Naive thymus-derived CD4-positive, alpha-beta T cell (primary cell): ENCODE measurements around the gene SYN1. TPM values are rescaled to one million over a fixed set of nuclear protein-coding genes. Genes with fewer than 3 reads are reported as not detected.

Experiments used
- ATAC-seq: fragments of 150-1000 bp; cut with Tn5 transposase; 2 replicates; pipeline ENCODE4 v1.10.0; 2021; ENCODE audit warnings: mild to moderate bottlenecking, moderate library complexity
- CTCF ChIA-PET: fragments of 350-600 bp; sonication (Branson Sonifier 250); formaldehyde crosslinking; loops from one replicate; lab custom pipeline; 2021; ENCODE audit warnings: antibody characterized with exemption; lab: Charles Lee
- POLR2A ChIA-PET: fragments of 350-600 bp; sonication (Branson Sonifier 250); formaldehyde crosslinking; loops from one replicate; lab custom pipeline; 2021; ENCODE audit warnings: antibody characterized with exemption, inconsistent platforms; lab: Charles Lee
- DNase-seq, 9 donors: peaks; one replicate each; pipeline versions ENCODE4 v3.0.0 to v3.0.0-alpha.2; 2020 to 2022; ENCODE audit warnings: mixed read lengths in 1 of 9
- H3K27ac ChIP-seq: one replicate; pipeline ENCODE4 v1.7.0; 2013; ENCODE audit warnings: mild to moderate bottlenecking, low read depth, low read length, moderate library complexity
- H3K27me3 ChIP-seq, 2 donors: one replicate each; pipeline ENCODE4 v1.7.0; 2013; ENCODE audit warnings: low read length in 2 of 2, mild to moderate bottlenecking in 2 of 2, moderate library complexity in 2 of 2; ENCODE audit not compliant: control insufficient read depth in 2 of 2, insufficient read depth in 2 of 2
- H3K36me3 ChIP-seq, 3 experiments: 1 replicate in 2 of 3; 2 replicates in 1 of 3; pipeline ENCODE4 v1.7.0; 2013; ENCODE audit warnings: low read length in 3 of 3, mild to moderate bottlenecking in 3 of 3, moderate library complexity in 1 of 3; ENCODE audit not compliant: insufficient read depth in 3 of 3, control insufficient read depth in 2 of 3
- H3K4me1 ChIP-seq, 2 donors: one replicate each; pipeline ENCODE4 v1.7.0; 2013; ENCODE audit warnings: low read length in 2 of 2, mild to moderate bottlenecking in 2 of 2, moderate library complexity in 1 of 2; ENCODE audit not compliant: control insufficient read depth in 2 of 2, insufficient read depth in 2 of 2
- H3K4me3 ChIP-seq: 2 replicates; pipeline ENCODE4 v1.7.0; 2013; ENCODE audit warnings: mild to moderate bottlenecking, low read length
- H3K9me3 ChIP-seq, 3 experiments: 1 replicate in 2 of 3; 2 replicates in 1 of 3; pipeline ENCODE4 v1.7.0; 2013; ENCODE audit warnings: low read length in 3 of 3; ENCODE audit not compliant: control insufficient read depth in 2 of 3
- H3K27ac Mint-ChIP-seq, 9 donors: one replicate each; pipeline ENCODE4 v1.8.0; 2020 to 2022; ENCODE audit warnings: mixed read lengths in 9 of 9, mild to moderate bottlenecking in 8 of 9, moderate library complexity in 5 of 9, inconsistent platforms in 2 of 9
- H3K27me3 Mint-ChIP-seq, 5 donors: one replicate each; pipeline ENCODE4 v1.8.0; 2021 to 2022; ENCODE audit warnings: mixed read lengths in 5 of 5, mild to moderate bottlenecking in 1 of 5
- H3K36me3 Mint-ChIP-seq, 5 donors: one replicate each; pipeline ENCODE4 v1.8.0; 2020 to 2022; ENCODE audit warnings: mixed read lengths in 5 of 5, mild to moderate bottlenecking in 3 of 5, inconsistent platforms in 1 of 5
- H3K4me1 Mint-ChIP-seq, 7 donors: one replicate each; pipeline ENCODE4 v1.8.0; 2020 to 2022; ENCODE audit warnings: mixed read lengths in 7 of 7, mild to moderate bottlenecking in 3 of 7, inconsistent platforms in 1 of 7
- H3K4me3 Mint-ChIP-seq, 10 donors: one replicate each; pipeline ENCODE4 v1.8.0; 2020 to 2022; ENCODE audit warnings: mild to moderate bottlenecking in 10 of 10, mixed read lengths in 10 of 10, moderate library complexity in 6 of 10, inconsistent platforms in 2 of 10
- H3K9me3 Mint-ChIP-seq, 11 donors: one replicate each; pipeline ENCODE4 v1.8.0; 2020 to 2022; ENCODE audit warnings: mixed read lengths in 11 of 11, mild to moderate bottlenecking in 4 of 11, inconsistent platforms in 1 of 11, moderate library complexity in 1 of 11
- intact Hi-C, 2 donors: fragments of 100-400 bp; cut with micrococcal nuclease; formaldehyde crosslinking; loops; one replicate each; pipeline ENCODE4 v1.15.1; 2023
- polyA plus RNA-seq, 2 donors: library from polyadenylated mRNA; unstranded; fragments of 300-500 nt; fragmentation: Illumina TruSeq; gene quantifications; one replicate each; pipeline ENCODE4 v1.2.3, GENCODE V29; 2021
- total RNA-seq, 6 experiments: library from RNA in 5 of 6; stranded (reverse) in 5 of 6; gene quantifications; 1 replicate in 5 of 6; 2 replicates in 1 of 6; pipeline ENCODE4 v1.2.3 and lab custom pipeline; 2021 to 2026

The SYN1 gene
- total and polyA plus RNA-seq, 7 experiments from 2014 or later, result 0.24 to 1.5 (median 0.74) TPM

DNA sequence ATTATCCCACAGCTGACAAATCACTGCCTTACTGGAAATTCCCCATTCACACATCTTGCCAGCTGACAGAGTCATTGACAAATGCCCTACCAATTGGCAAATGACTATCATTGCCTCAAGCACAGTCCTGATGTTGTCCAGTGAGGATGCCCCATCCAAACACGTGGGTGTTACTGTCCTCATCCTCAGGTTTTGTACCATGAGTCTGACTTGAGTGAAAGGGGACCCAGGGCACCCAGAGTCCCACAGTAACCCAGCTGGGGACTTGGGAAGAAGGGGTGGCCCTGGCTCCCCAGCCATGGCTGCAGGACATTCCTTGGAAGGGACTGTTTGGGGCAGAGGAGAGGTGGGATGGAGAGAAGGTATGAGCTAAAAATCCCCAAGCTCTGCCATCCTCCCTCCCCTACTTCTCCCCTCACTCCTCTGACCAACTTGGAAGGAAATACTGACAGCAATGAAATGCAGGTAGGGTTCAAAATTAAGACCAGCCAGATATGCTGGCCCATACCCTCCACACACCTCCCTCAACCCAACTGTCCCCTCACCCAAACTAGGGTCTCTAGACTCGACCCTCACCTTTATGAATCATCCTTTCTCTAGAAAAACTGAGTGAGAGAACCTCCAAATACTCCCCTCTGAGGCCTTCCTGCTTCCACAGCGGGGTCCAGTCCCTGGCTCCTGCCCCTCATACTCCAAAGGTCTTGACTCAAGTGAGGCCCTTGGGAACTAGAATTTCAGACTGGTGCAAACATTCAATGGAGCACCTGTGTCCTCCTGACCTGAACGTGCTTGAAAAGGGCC is 32.4 kb downstream of the SYN1 start:
- Histone ChIP-seq H3K27me3 (no peaks in the 10 kb centered on the region), H3K36me3 (no peaks in the 10 kb centered on the region), H3K4me1 (peaks cover 0 to 3% of the 10 kb centered on the region in 2 donors), H3K4me3 (no peak overlapping the region), H3K9me3 (no peaks in the 10 kb centered on the region), H3K27ac (no peak overlapping the region)
- ChIA-PET CTCF (no interaction called here), POLR2A (interaction anchor here (0.5 to 0.8 kb wide), 3 partner anchors 10 to 36 kb away, joined by 3 read pairs; no protein-coding TSS in a partner anchor)
- intact Hi-C loops, result no loop called here
- H3K4me3 Mint-ChIP-seq, result no peak overlapping the region
- H3K4me1 Mint-ChIP-seq, result peaks cover 5 to 18% (median 9%) of the 10 kb centered on the region in 7 donors
- H3K9me3 Mint-ChIP-seq, result peaks cover 0 to 2% (median 0%) of the 10 kb centered on the region in 11 donors
- peaks cover 0 to 17% (median 0%) of the 10 kb centered on the region in 5 donors for H3K36me3 Mint-ChIP-seq
- no peak for DNase-seq
- peak overlapping the region in 2 of 9 donors; percentile 62 to 63 for H3K27ac Mint-ChIP-seq
- no peak for ATAC-seq
- no peaks in the 10 kb centered on the region for H3K27me3 Mint-ChIP-seq

DNA sequence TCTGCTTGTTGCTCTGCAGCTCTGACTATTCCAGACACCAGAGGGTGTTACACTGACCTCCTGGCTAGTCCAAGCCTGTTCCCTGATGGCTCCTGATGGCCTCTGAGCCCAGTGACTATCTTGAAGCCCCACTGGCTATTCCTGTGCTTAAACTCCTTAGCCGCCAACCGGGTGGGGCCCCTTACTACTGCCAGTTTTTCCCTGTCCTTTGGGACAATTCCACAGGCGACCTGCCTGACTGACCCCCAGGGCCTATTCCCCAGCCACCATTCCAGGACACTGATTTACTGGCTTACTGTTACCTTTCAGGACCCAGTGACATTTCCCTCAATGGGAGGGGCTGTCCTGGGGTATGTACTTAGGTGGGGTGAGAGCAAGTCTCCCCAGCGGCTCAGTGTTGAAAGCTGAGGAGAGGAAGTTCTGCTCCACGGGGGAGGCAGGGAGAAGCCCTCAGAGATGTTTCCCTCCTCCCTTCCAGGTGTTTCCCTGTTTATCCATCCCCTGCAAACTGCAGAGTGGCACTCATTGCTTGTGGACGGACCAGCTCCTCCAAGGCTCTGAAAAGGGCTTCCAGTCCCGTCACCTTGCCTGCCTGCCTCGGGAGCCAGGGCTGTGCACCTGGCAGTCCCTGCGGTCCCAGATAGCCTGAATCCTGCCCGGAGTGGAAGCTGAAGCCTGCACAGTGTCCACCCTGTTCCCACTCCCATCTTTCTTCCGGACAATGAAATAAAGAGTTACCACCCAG is 33.4 kb downstream of the SYN1 start:
- H3K27ac Mint-ChIP-seq, result peak overlapping the region in 1 of 9 donors; percentile 17
- Histone ChIP-seq H3K9me3 (no peaks in the 10 kb centered on the region), H3K4me3 (no peak overlapping the region), H3K4me1 (peaks cover 8 to 14% of the 10 kb centered on the region in 2 donors), H3K36me3 (no peaks in the 10 kb centered on the region), H3K27ac (no peak overlapping the region), H3K27me3 (no peaks in the 10 kb centered on the region)
- no peaks in the 10 kb centered on the region for H3K27me3 Mint-ChIP-seq
- DNase-seq (no peak), ATAC-seq (no peak)
- peaks cover 10 to 27% (median 18%) of the 10 kb centered on the region in 7 donors for H3K4me1 Mint-ChIP-seq
- peaks cover 0 to 19% (median 0%) of the 10 kb centered on the region in 5 donors for H3K36me3 Mint-ChIP-seq
- H3K4me3 Mint-ChIP-seq, result no peak overlapping the region
- intact Hi-C loops, result no loop called here
- POLR2A ChIA-PET, result interaction anchor here (0.8 kb wide), 1 partner anchor 37 kb away, joined by 3 read pairs; no protein-coding TSS in a partner anchor
- H3K9me3 Mint-ChIP-seq, result peaks cover 0 to 2% (median 0%) of the 10 kb centered on the region in 11 donors
- CTCF ChIA-PET, result no interaction called here

DNA sequence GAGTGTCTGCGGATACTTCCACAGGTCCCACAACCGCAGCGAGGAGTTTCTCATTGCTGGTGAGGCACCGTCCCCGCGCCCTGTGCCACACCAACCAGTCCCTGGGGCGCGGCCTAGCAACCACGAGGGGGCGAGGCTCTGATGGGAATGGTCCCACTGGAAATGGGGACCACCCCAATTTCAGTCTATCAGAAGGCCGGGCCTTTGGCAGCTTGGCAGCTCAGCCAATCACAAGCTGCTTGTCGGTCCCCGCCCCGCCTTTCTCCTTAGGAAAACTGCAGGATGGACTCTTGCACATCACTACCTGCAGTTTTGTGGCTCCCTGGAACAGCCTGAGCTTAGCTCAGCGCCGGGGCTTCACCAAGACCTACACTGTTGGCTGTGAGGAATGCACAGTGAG is 34.4 kb downstream of the SYN1 start:
- Mint-ChIP-seq H3K27ac (no peak overlapping the region), H3K4me1 (peaks cover 10 to 30% (median 18%) of the 10 kb centered on the region in 7 donors), H3K4me3 (no peak overlapping the region), H3K9me3 (peaks cover 0 to 2% (median 0%) of the 10 kb centered on the region in 11 donors), H3K27me3 (no peaks in the 10 kb centered on the region), H3K36me3 (peaks cover 0 to 19% (median 0%) of the 10 kb centered on the region in 5 donors)
- CTCF ChIA-PET, result no interaction called here
- Histone ChIP-seq H3K4me3 (no peak overlapping the region), H3K36me3 (no peaks in the 10 kb centered on the region), H3K4me1 (peaks cover 9 to 17% of the 10 kb centered on the region in 2 donors), H3K27me3 (no peaks in the 10 kb centered on the region), H3K9me3 (no peaks in the 10 kb centered on the region), H3K27ac (no peak overlapping the region)
- intact Hi-C loops, result no loop called here
- no peak for ATAC-seq
- no peak for DNase-seq
- POLR2A ChIA-PET, result no interaction called here

DNA sequence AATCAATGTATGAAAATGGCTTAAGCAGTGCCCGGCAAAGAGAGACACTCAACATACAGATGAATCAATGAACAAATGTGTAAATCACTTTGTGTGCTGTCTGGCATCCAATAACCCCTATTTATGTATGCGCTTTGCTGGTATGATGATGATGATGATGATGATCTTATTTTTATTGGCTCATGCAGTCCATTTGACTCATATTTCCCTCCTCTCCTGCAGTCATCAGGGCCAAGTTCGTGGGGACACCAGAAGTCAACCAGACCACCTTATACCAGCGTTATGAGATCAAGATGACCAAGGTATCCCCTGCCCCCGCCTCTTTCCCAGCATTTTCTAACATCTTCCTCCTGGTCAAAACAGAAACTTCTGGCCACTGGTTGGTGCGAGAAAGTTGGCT is 34.9 kb downstream of the SYN1 start:
- peaks cover 0 to 19% (median 0%) of the 10 kb centered on the region in 5 donors for H3K36me3 Mint-ChIP-seq
- Histone ChIP-seq H3K27ac (no peak overlapping the region), H3K36me3 (no peaks in the 10 kb centered on the region), H3K4me3 (no peak overlapping the region), H3K27me3 (no peaks in the 10 kb centered on the region), H3K4me1 (peaks cover 9 to 17% of the 10 kb centered on the region in 2 donors), H3K9me3 (no peaks in the 10 kb centered on the region)
- peak overlapping the region in 3 of 9 donors; percentile 9 to 87 (median 85) for H3K27ac Mint-ChIP-seq
- peak overlapping the region in 1 of 10 donors; percentile 3 for H3K4me3 Mint-ChIP-seq
- H3K4me1 Mint-ChIP-seq, result peaks cover 13 to 33% (median 18%) of the 10 kb centered on the region in 7 donors
- no peak for ATAC-seq
- ChIA-PET CTCF (no interaction called here), POLR2A (no interaction called here)
- H3K27me3 Mint-ChIP-seq, result no peaks in the 10 kb centered on the region
- DNase-seq, result no peak
- H3K9me3 Mint-ChIP-seq, result peaks cover 0 to 2% (median 0%) of the 10 kb centered on the region in 11 donors
- intact Hi-C loops, result loop anchor here in 1 of 2 donors (5.0 kb wide), 1 partner anchor 38 kb away; no protein-coding TSS in a partner anchor

DNA sequence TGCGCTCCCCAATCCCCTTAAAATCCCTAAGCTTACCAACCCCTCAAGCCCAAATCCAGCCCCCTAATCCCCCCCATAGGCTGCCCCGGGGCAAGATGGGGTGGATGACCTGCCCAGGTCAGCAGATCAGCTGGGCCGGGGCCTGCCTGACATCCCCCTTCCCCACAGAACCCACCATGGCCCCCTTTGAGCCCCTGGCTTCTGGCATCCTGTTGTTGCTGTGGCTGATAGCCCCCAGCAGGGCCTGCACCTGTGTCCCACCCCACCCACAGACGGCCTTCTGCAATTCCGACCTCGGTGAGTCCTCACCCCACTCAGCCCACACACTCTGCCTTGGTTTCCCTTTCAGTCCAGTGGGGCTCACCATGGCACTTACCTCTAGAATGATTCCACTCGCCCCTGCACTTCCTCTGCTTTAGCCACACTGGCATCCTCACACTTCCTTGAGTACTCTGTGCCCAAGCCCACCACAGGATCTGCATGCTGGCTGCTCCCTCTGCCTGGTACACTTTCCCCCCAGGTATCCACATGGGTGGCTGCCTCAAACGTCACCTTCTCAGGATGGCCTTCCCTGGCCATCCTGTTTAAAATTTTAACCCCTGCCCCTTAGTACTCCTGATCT is 36.3 kb downstream of the SYN1 start:
- Mint-ChIP-seq H3K9me3 (peaks cover 0 to 2% (median 0%) of the 10 kb centered on the region in 11 donors), H3K27ac (peak overlapping the region; percentile 26 to 87 (median 68)), H3K4me3 (peak overlapping the region in 9 of 10 donors; percentile 17 to 88 (median 43)), H3K36me3 (peaks cover 0 to 19% (median 0%) of the 10 kb centered on the region in 5 donors), H3K27me3 (no peaks in the 10 kb centered on the region), H3K4me1 (peaks cover 15 to 35% (median 18%) of the 10 kb centered on the region in 7 donors)
- DNase-seq (no peak), ATAC-seq (no peak)
- Histone ChIP-seq H3K27me3 (no peaks in the 10 kb centered on the region), H3K4me1 (peaks cover 9 to 17% of the 10 kb centered on the region in 2 donors), H3K4me3 (no peak overlapping the region), H3K36me3 (no peaks in the 10 kb centered on the region), H3K9me3 (no peaks in the 10 kb centered on the region), H3K27ac (peak overlapping the region; percentile 29)
- POLR2A ChIA-PET, result interaction anchor here (0.7 to 1.6 kb wide), 2 partner anchors 12 to 40 kb away, joined by 4 to 8 read pairs; no protein-coding TSS in a partner anchor
- intact Hi-C loops, result loop anchor here (2.0 to 5.0 kb wide), 3 partner anchors 39 to 67 kb away; partner anchors contain the start of genes CFP (in 1 of the 2) and ELK1 (in 1 of the 2)
- CTCF ChIA-PET, result no interaction called here
